HG03064 (cell line): ENCODE results near the gene NAA60.

Experiments used
- ATAC-seq: cut with Tn5 transposase; IDR thresholded peaks from one replicate; pipeline ENCODE4 v1.9.1; 2021; ENCODE audit warnings: low read depth; ENCODE audit not compliant: unreplicated experiment

Gene NAA60

DNA sequence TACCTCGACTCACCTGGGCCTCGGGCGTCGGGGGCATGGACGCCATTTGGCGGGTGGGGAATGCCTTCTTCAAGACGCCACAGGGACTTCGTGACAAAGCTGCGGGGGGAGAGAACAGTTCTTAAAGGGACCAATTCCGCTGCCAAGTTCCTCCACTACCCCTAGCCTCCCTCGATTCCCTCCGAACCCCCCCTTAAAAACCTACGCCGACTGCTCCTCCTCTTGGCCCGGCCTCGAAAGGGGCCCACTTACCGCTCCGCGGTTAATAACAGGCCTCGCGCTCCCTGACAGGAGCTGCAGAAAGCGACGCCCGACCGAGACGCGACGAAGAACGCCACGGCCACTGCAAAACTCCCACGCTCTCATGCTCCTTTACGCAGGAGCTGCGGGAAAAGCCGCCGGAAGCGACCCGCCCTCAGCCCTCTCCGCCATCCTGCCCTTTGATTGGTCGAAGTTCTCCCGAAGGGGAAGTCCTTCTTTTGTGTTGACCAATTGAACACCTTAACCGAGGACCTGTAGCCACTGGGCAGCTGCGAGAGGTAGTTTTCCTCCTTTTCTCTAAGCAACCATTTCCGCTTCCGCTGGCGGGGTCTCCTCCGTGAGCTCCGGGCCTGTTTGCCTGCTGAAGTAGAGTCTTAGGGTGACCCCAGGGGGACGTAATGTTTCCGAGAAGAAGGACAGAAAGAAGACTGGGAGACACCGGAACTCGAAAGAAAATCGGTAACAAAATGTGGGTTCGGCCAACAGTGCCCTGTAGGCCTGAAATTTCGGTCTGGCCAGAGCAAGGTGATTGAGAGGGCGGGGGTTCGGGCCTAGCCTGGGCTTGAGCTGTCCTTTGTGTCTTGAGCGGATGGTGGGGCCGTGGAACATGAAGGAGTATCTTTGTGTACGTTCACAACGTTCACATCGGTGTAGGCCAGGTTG, at the start of gene NAA60, which contains the start of gene ZNF597:
TSS of gene NAA60 (plus strand) at position 573 of the 924 bp plus-strand sequence. CDS start 32,548 bp downstream, outside the sequence.
TSS of gene ZNF597 (minus strand) at position 397 of the 924 bp plus-strand sequence. CDS start at position 46, 351 bp downstream.
- ATAC-seq, result no peak

DNA sequence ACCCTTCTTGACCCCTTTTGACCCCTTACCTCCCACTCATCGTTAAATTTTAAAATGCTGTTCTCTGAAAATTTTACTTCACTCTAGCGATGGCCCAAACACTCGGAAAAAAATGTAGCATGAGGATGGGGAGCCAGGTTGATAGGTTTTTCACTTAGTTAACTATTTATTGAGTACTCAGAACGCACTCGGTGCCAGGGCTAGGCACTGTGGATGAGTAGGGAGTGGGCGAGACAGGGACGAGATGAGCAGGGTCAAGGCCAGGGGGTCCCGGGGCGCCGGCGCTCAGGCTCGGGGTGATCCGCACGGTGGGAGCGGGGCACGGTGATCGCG, 43.1 kb upstream of the NAA60 start:
- no peak for ATAC-seq

DNA sequence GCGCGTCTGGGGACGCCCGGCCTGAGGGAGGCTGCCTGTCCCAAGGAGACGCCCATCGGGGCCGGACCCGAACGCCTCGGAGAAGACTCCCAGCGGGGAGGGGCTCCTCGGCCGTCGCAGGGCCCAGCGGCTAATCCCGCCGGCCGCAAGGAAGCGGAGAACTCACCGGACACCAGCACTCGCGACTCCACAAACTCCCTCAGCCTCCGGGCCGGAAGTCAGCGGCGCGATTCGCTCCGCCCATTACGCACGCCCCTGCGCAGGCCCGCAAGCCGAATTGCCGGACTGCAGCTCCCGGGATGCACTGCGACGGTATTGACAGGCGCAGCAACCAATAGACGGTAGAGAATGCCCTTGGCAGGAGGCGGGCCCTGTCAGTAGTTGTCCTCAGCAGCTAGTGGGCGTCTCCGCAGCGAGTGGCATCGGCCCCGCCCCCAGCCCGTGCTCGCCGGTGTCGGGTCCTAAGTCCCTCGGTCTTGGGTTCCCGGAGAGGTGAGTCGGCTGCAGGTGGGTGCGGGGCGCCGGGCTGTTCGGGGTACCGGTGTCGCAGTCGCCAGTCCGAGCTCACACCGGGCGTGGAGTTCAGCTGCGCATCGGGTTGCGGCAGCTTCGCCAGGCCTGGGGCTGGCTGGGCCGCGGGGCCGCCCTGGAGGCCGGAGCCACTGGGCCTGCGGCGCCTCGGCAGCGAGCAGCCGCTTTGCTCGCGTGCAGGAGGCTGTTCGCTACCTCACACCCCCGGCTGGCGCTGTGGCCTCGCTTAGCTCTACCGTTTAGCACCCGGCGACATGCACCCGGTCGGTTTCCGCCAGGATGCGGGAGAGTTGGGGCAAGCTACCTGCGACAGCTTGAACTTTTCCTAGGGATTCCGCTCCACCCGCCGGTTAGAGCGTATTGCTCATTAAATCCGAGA, 42.4 kb upstream of the NAA60 start, which contains the start of the genes ZNF174 and ZSCAN32:
TSS of gene ZNF174 (plus strand) at position 437 of the 910 bp plus-strand sequence. CDS start 790 bp downstream, outside the sequence.
TSS of gene ZSCAN32 (minus strand) at position 226 of the 910 bp plus-strand sequence. CDS start 3,447 bp downstream, outside the sequence.
- peak; percentile 93 for ATAC-seq

DNA sequence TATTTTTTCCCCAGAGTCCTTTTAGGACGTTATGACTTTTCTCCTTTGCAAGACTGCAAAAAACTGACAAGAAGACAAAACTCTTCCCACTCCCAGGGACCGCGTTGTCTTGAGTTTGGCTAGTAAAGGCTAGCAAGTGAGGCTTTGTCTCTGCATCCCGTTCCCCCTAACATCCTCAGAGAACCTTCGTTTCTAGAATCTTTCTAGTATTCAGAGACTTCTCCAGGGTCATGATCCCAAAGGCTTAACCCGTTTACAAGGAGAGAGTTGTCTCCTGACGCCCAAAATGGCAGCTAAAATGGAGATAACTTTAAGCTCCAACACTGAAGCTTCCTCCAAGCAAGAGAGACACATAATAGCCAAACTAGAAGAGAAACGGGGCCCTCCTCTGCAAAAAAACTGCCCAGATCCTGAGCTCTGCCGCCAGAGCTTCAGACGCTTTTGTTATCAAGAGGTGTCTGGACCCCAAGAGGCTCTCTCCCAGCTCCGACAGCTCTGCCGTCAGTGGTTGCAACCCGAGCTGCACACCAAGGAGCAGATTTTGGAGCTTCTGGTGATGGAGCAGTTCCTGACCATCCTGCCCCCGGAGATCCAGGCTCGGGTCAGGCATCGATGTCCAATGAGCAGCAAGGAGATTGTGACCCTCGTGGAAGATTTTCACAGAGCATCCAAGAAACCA, 41.6 kb upstream of the NAA60 start:
- ATAC-seq, result no peak

DNA sequence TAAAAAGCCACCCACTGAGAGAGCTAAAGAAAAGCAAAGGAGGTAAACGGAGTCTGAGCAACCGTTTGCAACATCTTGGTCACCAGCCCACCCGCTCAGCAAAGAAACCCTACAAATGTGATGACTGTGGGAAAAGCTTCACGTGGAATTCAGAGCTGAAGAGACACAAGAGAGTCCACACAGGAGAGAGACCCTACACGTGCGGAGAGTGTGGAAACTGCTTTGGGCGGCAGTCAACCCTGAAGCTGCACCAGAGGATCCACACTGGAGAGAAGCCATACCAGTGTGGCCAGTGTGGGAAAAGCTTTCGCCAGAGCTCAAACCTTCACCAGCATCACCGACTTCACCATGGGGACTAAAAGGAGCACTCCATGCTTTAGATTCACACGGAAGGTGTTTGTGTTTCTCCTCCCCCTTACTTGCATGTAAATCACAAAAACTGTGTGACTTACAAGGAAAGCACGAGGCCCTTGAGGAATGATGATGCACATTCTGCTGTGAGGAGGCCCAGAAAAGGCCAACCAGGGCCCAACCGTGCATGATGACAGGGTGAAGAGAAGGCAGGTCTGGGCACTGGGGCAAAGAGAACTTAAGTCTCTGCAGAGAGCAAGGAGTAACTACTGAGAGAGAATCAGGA, 34.8 kb upstream of the NAA60 start:
- ATAC-seq, result no peak

DNA sequence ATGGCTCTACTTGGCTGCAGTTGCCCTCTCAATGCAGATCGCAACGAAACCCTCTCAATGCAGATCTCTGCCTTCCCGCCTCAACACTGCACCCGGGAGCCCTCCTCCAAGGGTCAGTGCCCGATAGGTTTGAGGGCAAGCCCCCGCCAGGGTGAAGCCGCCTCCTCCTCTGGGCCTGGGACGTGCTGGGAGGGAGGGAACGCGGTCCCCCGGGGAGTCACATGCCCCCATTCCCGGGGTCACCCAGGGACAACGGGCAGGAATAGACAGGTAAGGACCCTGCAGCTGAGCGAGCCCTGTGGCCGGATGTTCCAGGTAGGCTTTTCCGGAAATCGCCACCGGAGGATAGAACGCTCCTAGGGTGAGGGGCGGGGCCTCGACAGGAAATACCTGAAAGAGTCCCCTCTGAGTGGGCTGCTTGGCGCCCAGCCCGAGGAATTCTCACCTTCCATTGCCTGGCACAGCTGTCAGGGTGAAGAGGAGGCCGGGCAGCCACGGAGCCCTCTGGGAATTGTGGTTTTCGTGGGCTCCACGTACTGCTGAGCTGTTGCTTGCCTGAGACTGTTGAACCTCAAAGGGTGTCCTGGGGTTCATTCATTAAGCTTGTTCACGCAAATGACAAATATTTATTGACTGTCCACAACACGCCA, 29.6 kb upstream of the NAA60 start:
- ATAC-seq, result no peak

DNA sequence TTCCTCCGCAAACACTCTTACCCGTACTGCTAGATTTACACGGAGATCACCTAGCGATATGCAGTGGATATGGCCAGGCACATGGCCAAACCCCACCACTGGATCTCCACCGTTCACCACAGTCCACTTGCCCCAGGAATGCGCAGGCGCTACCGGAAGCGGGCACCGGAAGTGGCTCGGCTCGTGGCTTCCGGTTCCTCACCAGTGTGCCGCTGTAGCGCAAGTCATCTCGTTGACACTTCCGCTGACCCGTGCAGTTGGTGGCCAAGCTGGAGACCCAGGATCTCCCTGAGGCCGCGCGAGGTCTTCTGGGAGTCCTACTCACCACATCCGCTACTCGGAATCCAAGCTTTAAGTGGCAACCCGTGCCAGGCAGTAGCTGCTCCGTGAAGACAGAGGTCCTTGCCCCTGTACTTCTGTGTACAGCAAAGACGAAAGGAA, 11.7 kb upstream of the NAA60 start:
- ATAC-seq, result no peak

DNA sequence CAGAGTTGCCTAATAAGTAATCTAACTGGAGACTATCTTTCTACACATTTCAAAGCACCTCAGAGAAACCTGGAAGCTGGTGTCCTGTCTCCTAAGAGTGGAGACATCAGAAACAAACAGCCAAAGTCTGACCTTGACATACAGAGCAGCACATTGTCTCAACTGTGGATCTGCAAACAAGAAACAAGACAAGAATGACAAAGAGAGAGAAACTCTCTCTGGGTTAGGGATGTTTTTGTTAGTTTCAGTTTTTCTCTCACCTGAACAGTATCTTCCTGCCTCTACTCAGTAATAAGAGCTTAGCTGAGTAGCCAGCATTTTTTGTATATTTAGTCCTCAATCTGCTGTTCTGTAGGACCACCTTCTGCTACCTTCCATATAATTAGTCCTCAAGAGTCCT, 9.1 kb upstream of the NAA60 start:
- ATAC-seq, result no peak

DNA sequence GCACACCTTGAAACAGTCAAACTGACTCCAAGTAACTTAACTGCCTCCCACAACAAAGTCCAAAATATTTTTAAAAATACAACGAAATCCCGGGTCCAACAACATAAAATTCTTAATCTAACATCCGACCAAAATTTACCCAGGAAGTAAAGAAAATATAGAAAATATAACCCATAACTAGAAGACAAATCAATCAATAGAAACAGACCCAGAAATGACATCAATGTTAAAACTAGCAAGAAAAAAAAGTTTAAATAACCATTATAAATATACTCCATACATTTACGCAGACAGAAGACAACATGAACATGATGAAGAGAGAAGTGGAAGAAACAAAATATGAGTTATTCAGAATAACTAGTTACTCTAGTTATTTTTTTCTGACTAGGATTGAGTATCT, 3.8 kb upstream of the NAA60 start:
- ATAC-seq, result no peak

DNA sequence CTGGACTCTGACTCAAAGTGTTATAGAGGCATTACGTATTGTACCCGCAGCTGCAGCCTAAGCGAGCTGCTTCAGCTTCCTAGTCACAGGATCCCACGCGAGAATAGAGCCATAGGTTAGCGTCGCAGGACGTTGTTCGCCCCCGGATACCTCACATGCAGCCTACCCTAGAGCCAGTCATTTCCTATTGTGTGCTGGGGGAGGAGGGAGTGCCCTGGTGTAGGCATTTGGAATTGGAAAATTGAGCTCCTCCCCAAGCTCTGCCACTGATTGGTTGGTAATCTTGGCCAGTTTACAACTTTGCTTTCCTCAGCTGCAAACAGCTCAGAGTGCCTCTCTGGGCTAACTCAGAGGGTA, 530 bp downstream of the NAA60 start:
- no peak for ATAC-seq

DNA sequence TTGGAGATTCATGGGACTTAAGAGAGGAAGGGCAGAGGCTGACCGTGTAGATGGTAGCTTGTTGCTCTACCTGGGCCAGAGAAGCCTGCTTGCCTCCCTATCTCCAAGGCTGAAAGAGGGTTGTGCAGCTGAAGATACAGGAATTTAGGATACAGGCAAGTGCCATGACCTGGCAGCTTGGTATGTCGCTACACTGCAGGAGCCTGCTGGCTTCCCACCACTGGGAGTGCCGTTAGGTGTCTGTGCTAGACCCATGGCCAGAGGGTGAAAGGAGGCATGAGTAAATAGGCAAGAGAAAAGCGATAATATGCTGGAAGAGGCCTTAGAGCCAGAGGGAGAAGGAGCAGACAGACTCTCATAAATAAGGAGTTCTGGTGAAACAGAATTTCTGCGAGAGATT, 10.6 kb downstream of the NAA60 start:
- ATAC-seq, result no peak

DNA sequence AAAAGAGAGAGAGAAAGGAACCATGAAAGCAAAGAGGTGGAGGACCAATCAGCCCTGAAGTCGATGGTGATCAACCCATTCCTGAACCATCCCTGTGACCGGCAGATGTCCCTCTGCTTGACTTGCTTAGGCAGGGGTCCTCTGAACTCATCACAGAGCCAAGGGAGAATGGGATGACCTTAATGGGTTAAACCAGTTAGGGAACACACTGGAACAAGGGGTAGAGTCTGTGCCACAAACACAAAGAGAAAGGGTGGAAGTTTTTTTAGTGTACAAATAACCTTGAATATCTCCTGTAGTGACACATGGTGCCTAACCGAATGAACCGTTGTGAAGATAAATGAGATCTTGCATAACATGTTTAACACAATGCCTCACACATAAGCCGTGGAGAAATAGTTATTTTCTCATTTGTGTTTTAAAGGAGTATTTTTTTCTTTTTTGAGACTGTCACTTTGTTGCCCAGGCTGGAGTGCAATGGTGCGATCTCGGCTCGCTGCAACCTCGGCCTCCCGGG, 11.2 kb downstream of the NAA60 start:
- ATAC-seq, result no peak

DNA sequence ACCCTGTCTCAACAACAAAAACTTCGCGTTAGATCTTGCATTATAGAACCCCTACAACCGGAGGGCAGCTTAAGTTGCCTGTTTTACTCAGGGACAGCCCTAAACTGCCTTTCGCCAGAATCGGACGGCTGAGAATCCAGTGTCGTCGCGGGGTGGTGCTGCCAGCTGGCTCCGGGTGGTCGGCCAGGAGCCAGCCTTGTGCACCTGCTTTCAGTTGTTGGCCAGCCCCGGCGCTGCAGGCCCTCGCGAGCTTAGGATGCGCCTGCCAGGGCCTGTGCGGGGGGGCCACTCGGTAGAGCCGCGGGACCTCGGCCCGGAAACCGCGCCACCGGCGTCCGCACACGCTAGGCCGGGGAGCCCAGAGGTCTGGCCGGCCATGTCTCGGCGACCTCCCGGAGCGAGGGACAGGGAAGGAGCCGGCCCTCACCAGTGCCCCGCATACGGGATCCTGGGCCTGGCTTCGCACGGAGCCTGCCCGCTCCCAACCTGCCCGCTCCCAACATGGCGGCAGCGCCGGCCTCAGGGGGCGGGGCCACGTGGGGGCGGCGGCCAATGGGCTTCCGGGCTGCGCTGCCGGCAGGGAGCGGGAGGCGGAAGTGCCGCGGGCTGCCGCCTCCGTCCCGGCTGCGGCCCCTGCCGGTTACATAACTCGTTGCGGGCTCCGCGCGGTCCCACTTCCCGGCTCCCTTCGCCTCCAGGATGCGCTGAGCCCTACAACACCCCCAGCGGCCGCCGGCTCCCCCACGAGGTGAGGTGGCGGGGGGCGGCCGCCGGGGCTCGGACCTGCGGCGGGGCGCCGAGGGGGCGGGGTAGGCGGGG, 14.2 kb downstream of the NAA60 start:
- ATAC-seq, result peak; percentile 57

DNA sequence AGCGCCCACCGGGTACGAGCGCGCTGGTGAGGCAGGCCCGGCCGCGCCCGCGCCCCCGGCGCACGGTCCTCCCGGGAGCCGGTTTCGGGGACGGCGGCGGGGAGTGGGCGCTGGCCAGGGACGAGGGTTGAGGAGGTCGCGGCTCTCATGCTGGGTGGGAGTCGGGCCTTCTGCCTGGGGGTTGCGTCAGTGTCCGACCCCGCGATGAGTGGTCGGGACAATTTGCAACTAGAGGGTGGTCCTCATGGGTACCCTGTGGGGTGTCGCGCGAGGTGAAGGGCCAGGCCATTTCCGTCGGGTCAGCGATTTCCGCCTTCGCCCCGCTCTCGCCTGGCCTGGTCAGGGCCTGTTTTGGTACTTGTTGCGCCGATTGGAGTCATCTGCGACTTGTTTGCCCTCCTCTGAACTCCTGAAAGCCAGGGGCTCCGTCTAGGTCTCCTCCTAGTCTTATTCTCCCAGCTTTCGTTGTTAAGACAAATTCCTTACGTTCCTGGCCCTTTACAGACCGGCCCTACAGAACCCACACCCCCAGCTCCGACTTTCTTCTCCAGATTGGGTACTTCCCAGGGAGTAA, 14.9 kb downstream of the NAA60 start:
- peak; percentile 5 for ATAC-seq

DNA sequence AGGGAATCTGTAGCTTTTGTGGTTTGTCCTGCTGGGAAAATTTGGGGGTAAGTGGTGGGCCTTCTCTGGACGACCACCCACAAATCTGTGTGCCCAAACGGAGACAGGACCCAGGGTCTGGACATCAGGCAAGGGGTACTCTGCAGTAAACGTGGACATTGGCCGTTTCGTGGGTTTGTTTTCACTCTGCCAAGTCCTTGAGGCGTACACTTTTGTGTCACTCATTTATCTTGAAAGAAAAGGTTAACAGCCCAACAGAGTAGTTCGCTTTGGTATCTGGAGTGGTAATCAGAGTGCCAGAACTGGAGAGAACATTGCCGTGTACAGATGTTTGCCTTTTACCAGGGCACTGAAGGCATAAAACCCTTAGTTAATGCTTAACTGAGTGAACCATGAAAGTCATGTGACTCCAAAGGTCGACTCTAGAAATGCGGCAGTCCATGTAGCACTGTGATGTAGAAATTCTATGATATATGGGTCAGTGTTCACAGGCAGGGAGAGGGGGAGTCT, 15.4 kb downstream of the NAA60 start:
- no peak for ATAC-seq

DNA sequence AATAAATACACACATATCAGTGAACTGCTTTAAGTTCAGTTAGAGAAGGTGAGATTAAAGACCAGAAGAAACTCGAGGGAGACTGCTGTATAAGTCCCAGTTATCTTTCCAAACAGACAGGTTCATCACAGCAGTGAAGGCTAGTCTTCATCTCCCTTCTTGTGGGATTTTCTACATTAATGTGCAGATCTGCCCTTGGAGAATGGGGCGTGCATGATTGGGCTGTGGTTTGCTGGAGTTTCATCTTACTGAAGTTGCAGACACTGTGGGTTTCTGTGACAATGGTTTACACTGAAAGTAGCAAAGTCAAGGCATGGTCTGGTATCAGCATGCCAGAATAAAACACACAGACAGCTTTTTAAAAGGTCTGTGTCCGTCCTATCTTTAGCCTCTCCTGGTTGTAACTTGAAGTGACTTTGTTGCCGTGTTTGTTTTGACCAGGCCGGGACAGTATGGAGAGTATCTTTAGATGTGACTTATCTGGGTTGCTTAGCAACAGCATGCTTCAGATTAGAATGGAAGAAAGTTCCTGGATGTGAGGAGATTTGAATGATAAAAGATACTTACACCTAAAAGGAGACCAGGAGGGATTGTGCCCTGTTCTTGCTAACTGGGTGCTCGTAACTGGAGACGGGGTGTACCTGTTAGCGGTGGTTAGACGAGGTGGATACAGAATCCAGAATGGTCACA, 16.1 kb downstream of the NAA60 start:
- no peak for ATAC-seq

DNA sequence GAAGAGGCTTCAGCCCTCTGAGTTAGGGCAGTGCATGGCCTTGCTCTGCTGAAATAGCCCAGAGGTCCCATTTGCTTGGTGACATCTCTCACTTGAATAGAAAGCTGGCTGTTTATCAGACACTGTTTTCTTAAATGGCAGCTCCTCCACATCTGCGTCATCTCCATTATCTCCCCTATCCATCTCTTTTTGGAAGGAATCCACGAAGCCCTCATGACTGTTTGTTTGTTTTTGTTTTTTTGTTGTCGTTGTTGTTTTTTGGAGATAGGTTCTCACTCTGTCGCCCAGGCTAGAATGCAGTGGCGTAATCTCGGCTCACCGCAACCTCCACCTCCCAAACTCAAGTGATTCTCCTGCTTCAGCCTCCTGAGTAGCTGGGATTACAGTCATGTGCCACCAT, 16.6 kb downstream of the NAA60 start:
- no peak for ATAC-seq
